ENCODE measurements around the gene DNAI4. TPM values are rescaled to one million over a fixed set of nuclear protein-coding genes. Genes with fewer than 3 reads are reported as not detected.
"Not testable (repeated sequence)": the region's sequence is repeated elsewhere in the genome, so short reads cannot be mapped to it uniquely, and the experiment has no call there.

Gene DNAI4
- total and polyA plus RNA-seq, 10 donors = 0.78 to 8.1 (median 4.9) TPM

GRCh38 chr1:66788231-66788939 lies 136.3 kb downstream of the DNAI4 start:
- no peaks in the 10 kb centered on the region for H3K27me3 ChIP-seq (replicated peaks in 1 of 7)
- no peak overlapping the region for H3K27ac ChIP-seq
- intact Hi-C loops (cut with DNase I; ENCODE audit: low total_unique reads) = no loop called here
- H3K4me1 ChIP-seq = peaks cover 0 to 14% (median 0%) of the 10 kb centered on the region in 6 donors
- no peaks in the 10 kb centered on the region for H3K36me3 ChIP-seq
- DNase-seq = no peak
- TF ChIP-seq, protein P1, sequence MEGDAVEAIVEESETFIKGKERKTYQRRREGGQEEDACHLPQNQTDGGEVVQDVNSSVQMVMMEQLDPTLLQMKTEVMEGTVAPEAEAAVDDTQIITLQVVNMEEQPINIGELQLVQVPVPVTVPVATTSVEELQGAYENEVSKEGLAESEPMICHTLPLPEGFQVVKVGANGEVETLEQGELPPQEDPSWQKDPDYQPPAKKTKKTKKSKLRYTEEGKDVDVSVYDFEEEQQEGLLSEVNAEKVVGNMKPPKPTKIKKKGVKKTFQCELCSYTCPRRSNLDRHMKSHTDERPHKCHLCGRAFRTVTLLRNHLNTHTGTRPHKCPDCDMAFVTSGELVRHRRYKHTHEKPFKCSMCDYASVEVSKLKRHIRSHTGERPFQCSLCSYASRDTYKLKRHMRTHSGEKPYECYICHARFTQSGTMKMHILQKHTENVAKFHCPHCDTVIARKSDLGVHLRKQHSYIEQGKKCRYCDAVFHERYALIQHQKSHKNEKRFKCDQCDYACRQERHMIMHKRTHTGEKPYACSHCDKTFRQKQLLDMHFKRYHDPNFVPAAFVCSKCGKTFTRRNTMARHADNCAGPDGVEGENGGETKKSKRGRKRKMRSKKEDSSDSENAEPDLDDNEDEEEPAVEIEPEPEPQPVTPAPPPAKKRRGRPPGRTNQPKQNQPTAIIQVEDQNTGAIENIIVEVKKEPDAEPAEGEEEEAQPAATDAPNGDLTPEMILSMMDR (IDR thresholded peaks at IDR 0.05 in 8 of 11, conservative IDR thresholded peaks at IDR 0.05 in 3 of 11) = no peak
- TF ChIP-seq POLR2AphosphoS5 (IDR thresholded peaks at IDR 0.05) = no peak
- no peak for TF ChIP-seq POLR2A (IDR thresholded peaks at IDR 0.05)
- no peak overlapping the region for H3K4me3 ChIP-seq
- 37 to 48% (median 46%) methylated on average over 6 of the region's 6 CpGs for WGBS, 5 donors
- peaks cover 0 to 4% (median 0%) of the 10 kb centered on the region in 8 donors for H3K9me3 ChIP-seq

- Histone ChIP-seq H3K9me3 (peaks cover 0 to 4% (median 0%) of the 10 kb centered on the region in 8 donors), H3K27me3 (replicated peaks in 1 of 7) (no peaks in the 10 kb centered on the region), H3K4me1 (peaks cover 0 to 14% (median 0%) of the 10 kb centered on the region in 6 donors), H3K27ac (no peak overlapping the region), H3K36me3 (no peaks in the 10 kb centered on the region), H3K4me3 (no peak overlapping the region)
- DNase-seq = no peak
- WGBS, 5 donors = 62 to 83% (median 82%) methylated on average over 4 of the region's 4 CpGs
- no peak for TF ChIP-seq POLR2A (IDR thresholded peaks at IDR 0.05)
- TF ChIP-seq, protein P1 (IDR thresholded peaks at IDR 0.05 in 8 of 11, conservative IDR thresholded peaks at IDR 0.05 in 3 of 11) = no peak
- TF ChIP-seq POLR2AphosphoS5 (IDR thresholded peaks at IDR 0.05) = no peak
- intact Hi-C loops (cut with DNase I; ENCODE audit: low total_unique reads) = no loop called here
Measured at GRCh38 chr1:66787641-66788040, 137.0 kb downstream of the DNAI4 start.

GRCh38 chr1:66785800-66786199 lies 138.9 kb downstream of the DNAI4 start:
- WGBS, 5 donors = 83 to 92% methylated on average over 2 of the region's 2 CpGs; no CpG with 5 or more reads in 3 of the 5 donors
- H3K4me3 ChIP-seq; H3K9me3 ChIP-seq; H3K36me3 ChIP-seq; DNase-seq; H3K27me3 ChIP-seq (replicated peaks in 1 of 7); intact Hi-C loops (cut with DNase I; ENCODE audit: low total_unique reads); H3K27ac ChIP-seq: not testable (repeated sequence)
- H3K4me1 ChIP-seq = peaks cover 0 to 14% (median 0%) of the 10 kb centered on the region in 6 donors

DNA sequence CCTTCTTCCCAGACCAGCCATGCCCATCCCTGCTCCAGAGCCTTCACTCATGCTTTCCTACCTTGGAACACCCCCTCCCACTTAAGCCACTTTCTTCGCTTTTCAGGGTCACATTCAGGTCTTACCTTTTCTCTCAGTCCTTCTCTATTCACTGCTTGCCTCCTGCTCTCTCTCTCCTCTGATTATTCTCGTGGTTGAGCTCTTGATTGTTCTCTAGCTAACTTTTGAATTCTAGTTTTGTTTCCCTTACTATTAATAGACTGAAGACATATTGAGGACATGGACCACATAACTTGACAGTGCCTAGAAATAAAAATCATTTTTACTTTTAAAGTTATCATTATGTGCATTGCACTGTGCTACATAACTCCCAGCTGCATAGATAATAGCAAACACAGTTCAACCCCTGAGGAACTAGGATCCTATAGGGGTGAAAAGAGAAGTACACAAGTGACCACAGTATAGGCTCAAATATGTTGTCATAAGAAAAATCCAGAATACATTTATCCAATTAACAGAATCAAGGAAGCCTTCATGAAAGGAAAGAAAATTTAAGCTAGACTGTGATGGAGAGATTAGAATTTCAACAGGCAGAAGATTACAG lies 145.1 kb downstream of the DNAI4 start:
- intact Hi-C loops (cut with DNase I; ENCODE audit: low total_unique reads) = no loop called here
- 68 to 85% (median 75%) methylated on average over 2 of the region's 2 CpGs for WGBS, 5 donors
- Histone ChIP-seq H3K36me3 (no peaks in the 10 kb centered on the region), H3K4me3 (no peak overlapping the region), H3K4me1 (no peaks in the 10 kb centered on the region), H3K9me3 (no peaks in the 10 kb centered on the region), H3K27ac (no peak overlapping the region), H3K27me3 (replicated peaks in 1 of 7) (no peaks in the 10 kb centered on the region)
- TF ChIP-seq POLR2AphosphoS5 (IDR thresholded peaks at IDR 0.05) (no peak), POLR2A (IDR thresholded peaks at IDR 0.05) (no peak)
- TF ChIP-seq, protein P1 (IDR thresholded peaks at IDR 0.05 in 8 of 11, conservative IDR thresholded peaks at IDR 0.05 in 3 of 11) = no peak
- no peak for DNase-seq

Data from spleen (tissue), 11 donors.